Right lung (tissue), 5 donors: ENCODE measurements around the gene GNG10. TPM values are rescaled to one million over a fixed set of nuclear protein-coding genes. Genes with fewer than 3 reads are reported as not detected.
"Not testable (repeated sequence)": the region's sequence is repeated elsewhere in the genome, so short reads cannot be mapped to it uniquely, and the experiment has no call there.

ENCODE experiments used
- DNase-seq, 2 donors: peaks; one replicate each; pipeline ENCODE4 v3.0.0-alpha.2; 2013
- polyA plus RNA-seq, 5 donors: library from polyadenylated mRNA; unstranded; fragments of 120-200 nt; gene quantifications; one replicate each; pipeline versions ENCODE4 v1.2.1 to v1.2.3, GENCODE V29; 2013; ENCODE audit warnings: inconsistent platforms in 1 of 5, low replicate concordance in 1 of 5; ENCODE audit not compliant: insufficient read length in 5 of 5, insufficient read depth in 1 of 5

Gene GNG10
- polyA plus RNA-seq, 5 donors: 64.4 to 92.3 (median 71.3) TPM

- no peak for DNase-seq
Measured at GRCh38 chr9:111645806-111646205, 15.6 kb upstream of the GNG10 start.

GRCh38 chr9:111646417-111646816 lies 15.0 kb upstream of the GNG10 start:
- DNase-seq: no peak

- DNase-seq: no peak
Measured at GRCh38 chr9:111648066-111648465, 13.3 kb upstream of the GNG10 start.

- no peak for DNase-seq
Measured at GRCh38 chr9:111649016-111649415, 12.4 kb upstream of the GNG10 start.

DNA sequence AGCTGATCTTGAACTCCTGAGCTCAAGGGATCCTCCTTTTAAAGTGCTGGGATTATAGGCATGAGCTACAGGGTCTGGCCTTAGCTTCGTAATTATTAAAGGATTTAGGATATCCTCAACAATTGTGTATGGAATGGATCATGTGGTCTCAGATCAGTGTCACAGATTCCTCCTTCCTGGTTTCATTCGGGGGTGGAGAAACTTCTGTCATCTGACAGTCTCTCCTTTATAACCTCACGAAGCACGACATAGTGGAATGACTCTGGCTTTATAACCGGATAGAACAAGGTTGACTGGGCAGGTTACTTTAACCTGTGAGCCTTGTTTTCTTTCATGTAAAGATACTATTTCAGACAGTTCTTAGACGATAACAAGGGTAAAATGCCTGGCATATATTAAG lies 4.4 kb upstream of the GNG10 start:
- DNase-seq: no peak

GRCh38 chr9:111658943-111659342 lies 2.5 kb upstream of the GNG10 start:
- DNase-seq: no peak

GRCh38 chr9:111659691-111660090 lies 1.7 kb upstream of the GNG10 start:
- DNase-seq: no peak

DNA sequence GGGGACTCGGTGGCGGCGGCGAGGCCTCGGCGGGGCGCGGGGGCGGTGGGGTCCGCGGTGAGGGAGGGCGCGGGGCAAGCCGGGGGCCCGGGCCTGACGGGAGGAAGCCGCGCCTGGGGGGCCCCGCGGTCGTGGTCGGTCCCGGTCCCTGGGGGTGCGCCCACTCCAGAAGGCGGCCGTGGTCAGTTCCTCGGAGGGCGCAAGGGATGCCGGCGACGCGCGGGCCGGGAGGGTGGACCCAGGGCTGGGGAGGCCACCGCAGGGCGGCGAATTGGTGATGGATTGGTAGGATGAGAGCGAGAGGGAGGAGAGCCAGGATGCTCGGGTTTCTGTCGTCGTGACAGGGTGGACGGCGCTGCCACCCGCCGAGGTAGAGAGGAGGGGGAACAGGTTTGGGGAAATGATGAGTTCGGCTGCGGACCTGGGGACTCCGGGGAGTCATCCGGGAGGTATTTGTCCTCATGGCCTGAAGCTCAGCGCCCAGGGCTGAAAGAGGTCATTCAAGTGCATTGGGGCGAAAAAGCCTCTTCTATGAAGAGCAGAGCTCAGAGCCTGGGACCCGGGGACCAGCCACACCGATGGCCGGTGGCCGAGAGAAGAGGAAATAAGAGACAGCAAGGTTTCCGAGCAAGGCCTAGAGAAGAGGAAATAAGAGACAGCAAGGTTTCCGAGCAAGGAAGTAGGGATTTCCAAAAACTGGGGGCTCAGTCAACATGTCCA lies 557 bp downstream of the GNG10 start:
- peak; percentile 9 to 34 for DNase-seq

DNA sequence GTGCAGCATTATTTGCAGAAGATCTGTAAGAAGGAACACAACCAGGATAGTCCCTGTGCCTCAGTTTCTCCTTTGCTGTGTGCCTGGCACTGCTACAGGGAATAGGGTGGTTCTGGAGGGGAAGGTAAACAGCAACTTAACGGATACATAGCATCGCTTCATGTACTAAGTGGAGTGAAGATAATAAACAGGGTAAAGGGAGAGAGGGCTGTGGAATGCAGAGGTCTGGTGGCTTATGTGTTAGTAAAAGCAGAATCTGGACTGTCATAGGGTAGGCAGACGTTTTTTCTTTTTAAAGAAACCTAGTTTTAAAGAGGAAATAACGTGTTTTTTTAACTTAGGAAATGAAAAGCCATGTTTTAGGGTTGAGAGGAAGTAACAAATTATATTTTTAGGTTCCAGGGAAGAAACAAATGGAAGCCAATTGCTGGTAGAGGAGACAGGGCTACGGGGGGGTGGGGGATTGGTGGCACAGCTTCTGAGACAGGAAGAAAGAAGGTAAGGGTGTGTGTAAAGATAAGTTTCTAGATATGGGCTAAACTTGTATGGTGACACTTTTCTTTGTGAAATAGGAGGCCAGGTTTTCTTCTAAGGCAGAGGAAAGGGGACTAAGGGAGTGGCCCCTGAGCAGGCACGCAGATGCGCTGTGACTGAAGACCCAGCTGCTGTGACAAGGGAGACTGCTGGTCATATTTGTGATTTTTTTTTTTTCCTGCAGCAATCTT lies 1.3 kb downstream of the GNG10 start:
- peak in 1 of 2 donors; percentile 3 for DNase-seq

DNA sequence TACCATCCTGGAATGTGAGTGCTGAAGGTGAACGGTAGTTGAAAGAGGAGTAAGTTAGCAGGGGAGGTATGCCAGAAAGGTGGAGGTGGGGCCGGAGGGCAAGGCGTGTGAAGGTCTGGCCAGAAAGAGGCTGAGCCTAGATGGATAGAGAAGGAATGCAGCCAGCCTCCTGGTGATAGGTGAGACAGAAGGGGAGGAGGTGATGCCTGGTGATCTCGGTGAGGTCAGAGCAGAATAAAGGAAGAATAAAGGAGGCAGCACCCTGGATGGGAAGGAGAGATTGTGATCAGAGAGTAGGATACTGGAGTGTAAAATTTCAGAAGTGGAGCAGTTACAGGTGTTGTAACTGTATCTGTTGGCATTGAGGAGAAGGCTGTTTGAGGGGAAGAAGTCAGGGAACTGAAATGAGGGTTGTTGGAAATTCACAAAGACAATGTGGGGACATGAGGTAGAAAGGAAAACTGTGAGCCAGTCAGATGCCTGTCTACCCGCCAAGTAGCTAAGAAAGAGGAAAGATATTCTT lies 2.0 kb downstream of the GNG10 start:
- no peak for DNase-seq

GRCh38 chr9:111668026-111668573 lies 6.7 kb downstream of the GNG10 start:
- no peak for DNase-seq

DNA sequence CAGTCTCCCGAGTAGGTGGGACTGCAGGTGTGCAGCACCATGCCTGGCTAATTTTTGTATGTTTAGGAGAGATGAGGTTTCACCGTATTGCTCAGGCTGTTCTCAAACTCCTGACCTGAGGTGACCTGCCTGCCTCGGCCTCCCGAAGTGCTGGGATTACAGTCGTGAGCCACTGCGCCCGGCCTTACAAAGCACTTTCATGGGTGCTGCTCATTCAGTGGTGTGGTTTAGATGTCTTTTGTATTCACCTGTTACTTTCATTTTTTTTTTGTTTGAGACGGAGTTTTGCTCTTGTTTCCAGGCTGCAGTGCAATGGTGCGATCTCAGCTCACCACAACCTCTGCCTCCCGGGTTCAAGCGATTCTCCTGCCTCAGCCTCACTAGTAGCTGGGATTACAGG lies 7.2 kb downstream of the GNG10 start:
- not testable (repeated sequence) for DNase-seq

GRCh38 chr9:111674319-111674718 lies 12.9 kb downstream of the GNG10 start:
- DNase-seq: no peak

DNA sequence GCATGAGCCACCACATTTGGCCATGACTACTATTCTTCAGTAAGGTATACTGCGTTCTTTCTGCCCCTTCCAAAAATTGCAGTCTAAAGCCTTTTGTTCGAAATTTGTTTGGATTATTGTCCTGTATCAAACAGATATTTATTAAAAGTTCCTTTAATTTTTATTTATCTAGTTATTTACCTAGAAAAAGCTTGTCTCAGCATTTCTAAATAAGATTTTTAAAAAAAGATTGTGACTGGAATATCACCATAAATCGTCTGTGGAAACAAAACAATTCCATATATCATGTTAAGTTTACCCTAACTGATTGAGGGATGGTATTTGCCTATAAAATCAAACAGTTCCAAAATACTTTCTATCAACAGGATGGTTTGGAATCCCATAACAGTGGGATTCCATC lies 14.7 kb downstream of the GNG10 start:
- no peak for DNase-seq

DNA sequence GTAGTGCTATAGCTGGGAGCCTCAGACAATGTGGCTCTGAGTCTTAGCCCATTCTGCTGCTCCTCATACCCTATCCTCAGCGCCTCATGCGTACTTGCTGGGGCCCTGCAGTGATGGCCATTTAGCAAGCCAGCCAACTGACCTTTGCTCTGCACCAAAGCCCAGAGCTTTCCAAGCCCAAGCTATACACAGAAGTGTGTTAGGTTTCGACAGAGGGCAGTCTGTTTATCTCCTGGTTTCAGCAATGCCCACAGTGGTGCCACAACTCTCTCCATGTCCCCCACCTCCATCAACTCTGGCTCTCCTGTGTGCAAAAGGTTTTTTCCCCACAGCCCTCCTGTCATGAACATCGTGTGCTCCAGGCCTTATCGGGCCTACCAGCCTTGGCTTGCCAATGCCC lies 16.9 kb downstream of the GNG10 start:
- no peak for DNase-seq

- no peak for DNase-seq
Measured at GRCh38 chr9:111679199-111679598, 17.8 kb downstream of the GNG10 start.

GRCh38 chr9:111683392-111683791 lies 22.0 kb downstream of the GNG10 start:
- no peak for DNase-seq

- DNase-seq: peak in 1 of 2 donors; percentile 23
Measured at GRCh38 chr9:111691672-111692329, 30.4 kb downstream of the GNG10 start.

GRCh38 chr9:111696796-111697195 lies 35.4 kb downstream of the GNG10 start:
- no peak for DNase-seq

DNA sequence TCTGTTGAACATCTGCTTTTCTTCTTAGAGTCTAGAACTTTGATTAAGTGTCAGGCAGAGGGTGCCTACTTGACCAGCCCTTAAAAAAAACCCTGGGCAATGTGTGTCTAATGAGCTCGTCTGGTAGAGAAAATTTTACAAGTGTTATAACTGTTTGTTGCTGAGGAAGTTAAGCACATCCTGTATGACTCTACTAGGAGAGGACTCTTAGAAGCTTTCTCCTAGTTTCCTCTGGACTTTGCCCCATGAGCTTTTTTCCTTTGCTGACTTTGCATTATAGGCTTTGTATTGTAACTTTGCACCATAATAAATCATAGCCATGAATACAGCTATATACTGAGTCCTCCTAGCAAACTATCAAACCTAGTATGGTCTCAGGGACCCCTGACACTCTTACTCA lies 39.4 kb downstream of the GNG10 start:
- no peak for DNase-seq

DNA sequence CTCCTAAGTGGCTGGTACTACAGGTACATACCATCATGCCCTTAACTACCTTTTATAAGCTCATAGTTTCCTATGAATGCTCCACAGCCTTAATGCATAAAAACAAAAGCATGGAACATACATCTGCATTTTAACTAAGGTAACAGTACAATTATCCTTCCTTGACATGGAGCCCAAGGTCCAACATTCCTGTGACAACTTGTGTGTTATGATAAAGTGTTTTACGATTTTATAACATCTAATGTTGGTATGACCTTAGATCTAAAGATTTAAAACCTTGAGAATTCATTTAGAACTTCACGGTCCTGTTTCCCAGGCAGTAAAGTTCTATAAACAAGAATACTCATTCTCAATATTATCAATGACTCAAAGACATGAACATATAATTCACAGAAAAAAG lies 43.1 kb downstream of the GNG10 start:
- no peak for DNase-seq

- DNase-seq: no peak
Measured at GRCh38 chr9:111711548-111711947, 50.1 kb downstream of the GNG10 start.
